ENCODE data around the gene PHLDB1.

- TF ChIP-seq CTCF (IDR thresholded peaks at IDR 0.05) (no peak), POLR2A (IDR thresholded peaks at IDR 0.05) (no peak)
Measured at GRCh38 chr11:118608360-118609227, 1.2 kb downstream of the PHLDB1 start.
